ENCODE results near the gene LTBP1.
"Not testable (repeated sequence)": the region's sequence is repeated elsewhere in the genome, so short reads cannot be mapped to it uniquely, and the experiment has no call there.

The LTBP1 gene

DNA sequence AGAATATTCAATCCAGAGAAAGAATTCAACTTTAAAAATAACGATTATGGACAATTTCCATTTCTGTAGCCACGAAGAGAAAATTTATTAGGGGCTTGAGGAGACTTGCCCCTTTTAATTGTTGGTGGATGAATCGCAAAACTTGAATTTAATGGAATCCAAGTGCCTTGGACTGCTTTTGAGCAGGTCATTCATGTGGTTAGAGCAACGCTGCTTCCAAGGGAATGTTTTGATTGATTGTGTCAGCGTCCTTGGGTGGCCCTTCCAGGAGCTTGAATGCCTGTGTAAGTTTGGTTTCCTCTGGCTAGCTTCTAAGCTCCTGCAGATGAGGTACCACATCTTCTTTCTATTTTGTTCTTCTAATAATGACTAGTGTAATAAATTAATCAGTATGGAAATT is 213.4 kb downstream of the LTBP1 start:
- no peak for DNase-seq

DNA sequence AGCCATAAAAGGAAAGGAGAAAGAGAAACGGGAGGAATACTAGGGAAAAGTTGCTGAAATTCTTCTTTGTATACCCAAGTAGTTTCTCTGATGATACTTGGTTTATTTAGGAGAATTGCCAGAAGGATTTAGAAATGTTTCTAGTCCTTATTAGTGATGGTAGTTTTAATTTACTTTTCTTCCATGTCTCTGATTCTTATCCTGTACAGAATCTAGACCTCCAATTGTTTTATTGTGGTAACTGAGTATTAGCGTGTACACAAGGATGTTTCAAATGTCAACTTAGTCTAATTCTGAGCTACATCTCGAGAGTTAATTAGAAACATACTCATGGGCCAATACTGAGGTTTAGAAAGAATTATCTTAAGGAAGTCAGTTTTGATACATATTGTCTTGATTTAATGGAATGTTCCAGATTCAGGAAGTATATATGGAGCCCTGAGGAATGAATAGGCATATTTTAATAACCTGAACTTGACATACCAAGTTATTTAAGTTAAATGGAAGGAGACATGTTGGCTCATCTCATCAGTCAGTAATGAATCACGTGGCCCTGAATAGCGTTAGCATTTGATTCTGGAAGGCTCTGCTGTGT is 219.6 kb downstream of the LTBP1 start:
- no peak for DNase-seq

DNA sequence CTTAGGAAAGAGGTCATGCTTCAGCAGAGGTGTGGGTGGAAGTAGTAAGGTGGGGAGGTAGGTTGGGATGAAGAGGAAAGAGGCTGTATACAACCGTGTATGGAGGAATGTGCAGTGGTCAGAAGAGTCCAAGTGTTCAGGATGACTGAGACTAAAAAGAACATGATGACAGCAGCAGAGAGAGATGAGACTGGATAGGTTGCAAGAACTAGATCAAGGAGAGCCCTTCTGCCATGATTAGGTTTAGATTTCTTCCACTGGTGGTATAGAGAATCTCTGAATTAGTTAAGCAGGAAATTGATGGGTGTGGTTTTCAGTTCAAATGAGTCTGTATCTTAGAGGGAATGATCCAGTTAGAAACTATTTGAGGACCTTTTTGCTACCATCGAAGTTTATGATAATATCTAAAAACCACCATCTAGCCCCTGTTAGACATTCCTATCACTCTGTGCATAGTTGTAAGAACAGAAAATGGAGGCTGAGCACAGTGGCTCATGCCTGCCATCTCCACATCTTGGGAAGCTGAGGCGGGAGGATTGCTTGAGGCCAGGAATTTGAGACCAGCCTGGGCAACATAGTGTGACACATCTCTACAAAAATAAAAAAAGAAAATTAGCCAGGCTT is 221.0 kb downstream of the LTBP1 start:
- no peak for DNase-seq

DNA sequence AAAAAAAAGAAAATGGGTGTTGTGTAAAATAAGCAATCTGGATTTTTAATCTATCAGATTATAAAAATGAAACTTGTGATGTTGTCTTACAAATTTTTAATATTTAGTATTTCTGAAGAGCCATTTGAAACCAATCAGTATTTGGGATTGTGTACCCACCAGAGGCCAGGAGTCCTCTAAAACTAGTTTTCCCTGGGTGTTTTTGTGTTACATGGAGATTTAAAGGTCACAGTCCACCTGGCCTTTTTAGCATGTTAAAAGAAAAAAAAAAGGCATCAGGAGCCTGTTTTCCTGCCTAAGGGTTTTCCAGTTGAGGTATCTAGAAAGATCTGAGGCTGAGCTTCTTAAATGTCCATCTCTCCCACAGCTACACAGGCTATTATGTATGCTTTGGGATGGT is 221.7 kb downstream of the LTBP1 start:
- DNase-seq, result no peak

DNA sequence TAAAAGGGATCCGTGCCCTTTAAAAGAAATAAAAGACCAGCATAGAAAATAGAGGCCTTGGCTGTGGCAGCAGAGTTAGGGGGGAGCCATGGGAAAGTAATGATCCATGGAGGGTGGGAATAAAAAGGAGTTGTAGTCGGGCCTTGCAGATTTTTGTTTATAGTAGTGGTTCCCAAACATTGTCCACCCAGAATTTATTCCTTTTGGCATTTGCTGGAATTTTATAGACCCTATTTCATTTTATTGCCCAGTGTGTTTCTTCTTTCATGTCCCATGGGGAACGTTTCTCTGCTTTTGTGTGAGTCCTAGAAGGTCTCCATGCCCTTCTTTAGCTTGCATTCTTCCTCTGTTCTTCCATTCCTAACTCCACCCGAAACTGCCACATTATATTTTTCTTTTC is 222.2 kb downstream of the LTBP1 start:
- DNase-seq, result no peak

DNA sequence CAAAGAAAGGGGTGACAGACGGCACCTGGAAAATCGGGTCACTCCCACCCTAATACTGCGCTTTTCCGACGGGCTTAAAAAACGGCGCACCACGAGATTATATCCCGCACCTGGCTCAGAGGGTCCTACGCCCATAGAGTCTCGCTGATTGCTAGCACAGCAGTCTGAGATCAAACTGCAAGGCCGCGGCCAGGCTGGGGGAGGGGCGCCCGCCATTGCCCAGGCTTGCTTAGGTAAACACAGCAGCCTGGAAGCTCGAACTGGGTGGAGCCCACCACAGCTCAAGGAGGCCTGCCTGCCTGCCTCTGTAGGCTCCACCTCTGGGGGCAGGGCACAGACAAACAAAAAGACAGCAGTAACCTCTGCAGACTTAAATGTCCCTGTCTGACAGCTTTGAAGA is 223.5 kb downstream of the LTBP1 start:
- not testable (repeated sequence) for DNase-seq

DNA sequence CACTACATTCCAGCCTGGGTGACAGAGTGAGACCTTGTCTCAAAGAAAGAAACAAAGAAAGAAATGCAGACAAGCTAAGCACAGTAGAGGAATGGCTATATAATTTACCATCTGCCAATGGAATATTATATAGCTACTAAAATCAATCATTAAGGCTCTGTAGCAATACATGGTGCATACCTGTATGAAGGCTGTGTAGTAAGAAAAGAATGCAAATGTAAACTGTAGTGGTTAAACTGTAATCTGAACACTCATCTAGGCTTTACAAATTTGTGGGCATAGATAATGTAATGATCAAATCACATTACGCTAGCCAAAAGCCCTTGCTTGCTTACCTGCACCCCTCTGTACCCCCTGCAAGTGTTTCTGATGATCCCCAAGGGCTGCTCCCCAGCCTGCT is 230.9 kb downstream of the LTBP1 start:
- DNase-seq, result no peak

DNA sequence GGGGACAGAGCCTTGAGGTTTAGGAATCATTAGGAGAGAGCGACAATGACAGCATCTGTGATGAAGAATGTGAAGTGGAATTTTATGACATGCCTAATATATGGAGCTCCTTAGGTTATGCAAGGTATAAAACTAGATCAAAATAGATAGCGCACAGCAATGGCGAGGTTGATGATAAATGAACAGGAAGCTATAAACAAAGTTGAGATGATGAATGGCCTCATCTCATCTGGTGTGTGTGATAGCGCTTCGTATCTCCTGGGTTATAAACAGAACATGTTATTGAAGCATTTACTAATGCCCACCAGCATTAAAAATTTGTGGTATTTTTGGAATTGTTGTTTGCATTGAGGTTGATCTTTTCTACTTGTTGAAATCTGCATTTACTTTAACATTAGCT is 231.5 kb downstream of the LTBP1 start:
- DNase-seq, result no peak

DNA sequence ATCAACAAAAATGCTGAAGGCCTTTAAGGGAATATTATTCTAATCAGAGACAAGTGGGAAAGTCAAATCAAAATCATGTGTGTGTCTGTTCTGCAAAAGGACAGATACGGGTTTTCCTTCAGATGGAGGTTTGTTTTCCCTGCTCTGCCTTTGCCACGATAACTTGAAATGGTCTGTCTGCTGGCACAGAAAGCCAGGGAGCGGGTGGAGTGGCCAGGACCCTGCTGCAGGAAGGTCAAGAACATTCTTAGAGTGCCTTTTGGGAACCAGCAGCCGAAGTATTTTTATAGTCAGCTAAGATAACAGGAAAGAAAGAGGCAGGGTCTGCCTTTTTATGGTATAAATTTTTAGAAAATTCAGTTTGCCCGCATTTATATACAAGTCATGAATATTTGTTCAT is 234.2 kb downstream of the LTBP1 start:
- DNase-seq, result no peak

DNA sequence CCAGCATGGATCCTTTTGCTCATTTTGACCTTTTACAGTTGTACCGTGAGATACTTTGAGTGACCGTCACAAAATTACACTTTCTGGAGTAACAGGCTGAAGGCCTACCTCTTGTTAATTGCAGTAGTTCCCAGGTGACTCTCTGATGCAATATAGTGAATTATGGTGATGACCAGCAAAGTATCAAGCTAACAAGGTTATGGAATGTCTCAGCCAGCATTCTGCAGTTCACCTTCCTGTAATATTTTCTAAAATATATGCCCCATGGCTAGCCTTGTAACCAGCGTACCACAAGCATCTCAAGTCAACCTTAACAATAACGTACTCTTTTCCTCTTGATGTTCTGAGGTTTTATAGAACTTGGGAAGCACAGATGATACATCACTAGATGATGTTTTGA is 234.7 kb downstream of the LTBP1 start:
- DNase-seq, result no peak

DNA sequence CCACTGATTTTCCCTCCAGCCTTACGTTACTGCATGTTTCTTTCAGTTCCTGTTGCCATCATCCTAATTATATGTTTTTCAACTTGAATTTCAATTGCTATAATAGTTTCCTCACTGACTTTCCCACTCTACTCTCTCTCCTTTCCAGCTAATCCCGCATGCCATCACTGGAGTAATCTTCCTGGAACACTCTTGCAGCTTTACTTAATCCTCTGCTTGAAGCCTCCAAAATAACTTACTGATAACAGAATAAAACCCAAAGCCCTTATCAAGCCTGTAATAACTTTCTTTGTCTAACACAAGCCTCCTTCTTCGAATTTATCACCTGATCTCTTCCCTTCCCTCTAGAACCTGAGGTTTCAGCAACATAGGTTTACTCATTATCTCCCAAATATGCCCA is 237.3 kb downstream of the LTBP1 start:
- DNase-seq, result no peak

DNA sequence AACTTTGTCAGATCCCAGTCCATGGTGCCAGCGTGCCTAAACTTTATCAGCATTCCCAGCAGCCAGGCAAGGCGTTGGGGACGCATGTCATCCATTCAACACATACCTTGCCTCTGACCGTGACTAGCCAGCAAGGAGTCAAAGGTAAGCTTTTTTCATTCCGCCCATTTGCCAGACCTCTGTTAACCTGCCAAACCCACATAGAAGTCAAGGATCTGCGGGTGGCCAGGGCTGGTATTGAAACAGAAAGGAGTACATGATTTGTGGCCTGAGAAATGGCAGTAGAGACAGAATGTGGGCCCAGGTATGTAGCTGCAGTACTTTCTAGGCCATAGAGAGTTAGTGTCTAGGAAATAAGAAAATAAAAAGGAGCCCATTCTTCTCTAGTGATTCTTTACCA is 240.2 kb downstream of the LTBP1 start:
- no peak for DNase-seq

DNA sequence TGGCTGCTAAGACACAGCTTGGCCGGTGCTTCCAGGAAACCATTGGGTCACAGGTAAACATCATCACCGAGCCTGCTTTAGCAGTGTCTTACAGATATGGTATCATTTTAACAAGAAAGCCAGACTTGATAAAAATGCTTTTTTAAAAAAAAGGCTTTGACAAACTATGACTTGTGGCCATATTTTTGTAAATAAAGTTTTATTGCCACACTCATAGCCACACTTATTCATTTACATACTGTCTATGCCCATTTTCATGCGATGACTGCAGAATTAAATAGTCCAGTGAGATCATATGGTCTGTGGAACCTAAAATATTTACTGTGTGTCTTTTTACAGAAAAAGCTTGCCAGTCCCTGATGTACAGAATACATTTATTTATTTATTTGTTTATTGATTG is 242.0 kb downstream of the LTBP1 start:
- DNase-seq, result no peak

DNA sequence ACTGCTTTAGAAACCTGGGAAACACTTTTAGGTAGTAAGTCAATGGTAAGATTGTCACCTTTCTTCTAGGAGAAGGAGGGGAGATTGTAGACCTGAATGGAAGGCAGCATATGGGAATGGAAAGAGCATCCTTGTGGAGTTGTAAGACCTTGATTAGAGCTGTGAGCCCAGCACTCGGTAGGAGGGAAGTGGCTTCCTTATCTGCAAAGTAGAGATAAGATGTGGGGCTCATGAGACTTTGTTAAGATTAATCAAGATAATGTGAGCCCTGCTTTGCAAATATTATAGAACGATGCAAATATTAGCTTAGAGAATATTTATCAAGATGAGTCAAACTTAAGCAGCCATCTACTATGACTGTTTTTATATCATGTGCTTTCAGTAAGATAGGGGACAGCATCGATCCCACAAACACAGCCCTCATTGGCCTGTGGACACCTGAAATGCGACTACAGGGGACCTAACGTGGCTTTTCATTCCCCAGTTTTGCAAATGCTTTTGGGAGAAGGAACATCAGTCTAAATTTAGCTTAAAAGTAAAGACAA is 243.7 kb downstream of the LTBP1 start:
- DNase-seq, result no peak

DNA sequence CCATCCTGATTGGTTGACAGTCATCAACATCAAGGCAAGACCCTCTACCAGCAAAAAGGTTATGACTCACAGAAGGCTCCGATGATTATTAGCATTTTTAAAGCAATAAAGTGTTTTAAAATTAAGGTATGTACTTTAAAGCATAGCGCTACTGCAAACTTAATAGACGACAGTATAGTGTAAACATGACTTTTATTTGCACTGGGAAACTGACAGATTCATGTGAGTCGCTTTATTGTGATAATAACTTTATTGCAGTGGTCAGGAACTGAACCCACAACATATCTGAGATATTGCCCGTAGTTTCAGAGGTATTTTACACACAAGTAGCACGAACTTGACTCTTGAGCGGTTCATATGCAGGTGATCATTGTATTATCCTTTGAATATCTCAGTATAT is 249.1 kb downstream of the LTBP1 start:
- no peak for DNase-seq

DNA sequence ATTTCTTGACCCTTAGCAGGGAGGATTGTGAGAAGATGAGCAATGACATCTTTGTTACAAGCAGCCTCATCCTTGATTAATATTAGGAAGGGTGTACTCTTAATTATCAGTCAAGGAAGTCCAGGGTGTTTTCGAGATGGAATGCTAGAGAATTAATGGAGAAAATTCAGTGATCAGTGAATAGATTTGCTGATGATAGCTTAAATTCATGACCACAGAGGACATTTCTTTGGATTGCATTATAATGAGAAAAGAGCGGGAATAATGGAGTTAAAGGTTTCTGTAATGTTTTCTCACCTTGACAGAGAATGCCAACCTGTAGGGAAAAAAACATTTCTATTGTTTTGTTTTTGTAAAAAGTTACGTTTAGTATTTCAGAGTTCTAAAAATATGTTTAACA is 249.9 kb downstream of the LTBP1 start:
- DNase-seq, result no peak

DNA sequence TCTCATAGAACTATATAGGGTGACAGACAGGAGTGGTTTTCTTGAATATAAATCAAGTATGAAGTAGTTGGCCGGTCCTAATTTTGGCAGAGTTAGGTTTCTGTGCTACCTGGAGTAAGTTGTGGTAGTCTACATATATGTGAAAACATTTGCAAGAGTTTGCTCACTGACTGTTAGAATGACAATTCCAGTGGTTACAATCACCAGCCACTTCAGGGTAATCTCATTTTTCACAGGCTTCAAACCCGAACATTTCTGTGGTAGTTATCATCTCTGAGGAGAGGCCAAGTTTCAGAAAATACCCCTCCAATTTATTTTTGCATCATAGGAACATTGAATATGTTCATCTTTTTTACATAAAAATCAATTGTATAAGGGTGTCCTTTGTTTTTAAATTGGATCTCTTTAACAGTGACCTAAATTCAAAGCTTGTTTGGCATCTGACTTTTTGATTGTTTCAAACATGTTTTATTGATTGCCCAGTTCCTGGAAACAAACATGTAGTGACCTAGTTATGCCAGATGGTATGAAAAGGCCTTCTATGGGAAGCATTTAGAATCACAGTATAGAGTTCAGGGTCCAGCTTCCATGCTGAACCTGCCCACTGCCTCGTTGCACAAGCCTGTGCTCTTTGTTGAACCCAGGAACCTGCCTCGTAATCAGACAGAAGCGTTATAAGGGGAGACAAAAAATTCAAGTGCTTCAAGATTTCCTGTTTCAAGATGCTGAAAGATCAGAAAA is 250.6 kb downstream of the LTBP1 start:
- no peak for DNase-seq

DNA sequence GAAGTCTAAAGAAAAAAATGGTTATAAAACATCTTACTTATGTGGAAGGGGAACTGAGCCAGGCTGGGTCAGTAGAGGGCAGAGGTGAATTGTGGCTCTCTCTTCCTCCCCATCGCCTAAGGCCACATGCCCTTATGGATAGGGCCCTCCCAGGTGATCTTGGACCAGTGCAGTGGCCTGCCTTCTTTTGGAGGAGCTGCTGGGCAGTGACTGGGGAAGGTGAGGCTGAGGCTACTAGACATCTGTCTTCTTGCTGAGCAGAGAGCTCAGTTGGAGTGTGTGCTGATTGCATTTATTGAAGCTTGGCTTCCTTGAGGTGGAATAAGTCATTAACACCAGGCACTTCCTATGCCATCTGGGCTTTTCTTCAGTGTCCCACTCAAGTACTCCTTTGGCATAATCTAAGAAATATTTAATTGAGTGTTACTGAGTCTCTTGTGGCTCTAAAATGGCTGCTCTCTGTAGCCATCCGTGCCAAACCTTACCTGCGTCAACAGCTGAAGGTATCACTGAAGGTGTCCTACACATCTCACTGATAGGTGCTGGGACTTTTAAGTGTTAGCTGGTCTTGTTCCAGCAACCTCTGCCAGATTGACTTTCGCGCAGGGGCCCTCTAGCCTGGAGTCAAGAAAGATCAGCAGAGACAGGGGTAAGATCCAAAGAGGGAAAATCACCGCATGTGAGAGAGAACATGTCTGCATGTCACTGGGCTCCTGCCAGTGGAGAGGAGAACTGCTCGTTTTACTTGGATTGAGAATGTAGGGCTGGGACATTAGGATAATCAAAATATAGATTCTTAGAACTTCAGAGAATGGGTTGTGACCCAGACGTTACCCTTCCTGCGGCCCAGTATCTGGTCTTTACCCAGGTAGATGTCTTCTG is 256.1 kb downstream of the LTBP1 start:
- no peak for DNase-seq

DNA sequence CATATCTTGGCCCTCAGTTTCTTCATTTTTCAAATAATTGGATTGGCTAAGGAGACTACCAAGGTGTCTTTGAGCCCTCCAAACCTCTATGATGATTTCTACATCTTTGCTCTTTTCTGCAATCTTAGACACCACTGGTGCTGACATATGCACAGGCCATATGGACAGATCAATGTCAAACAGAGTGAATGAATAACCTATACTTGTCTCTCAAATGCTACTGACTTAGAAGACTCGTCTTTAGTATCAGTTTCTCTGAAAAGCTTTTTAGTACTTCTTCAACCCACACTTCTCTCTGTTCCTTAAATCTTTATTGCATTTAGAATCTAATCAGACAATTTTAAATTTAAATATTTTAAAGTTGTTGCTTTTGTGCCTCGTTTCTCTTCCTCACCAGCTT is 258.2 kb downstream of the LTBP1 start:
- no peak for DNase-seq

DNA sequence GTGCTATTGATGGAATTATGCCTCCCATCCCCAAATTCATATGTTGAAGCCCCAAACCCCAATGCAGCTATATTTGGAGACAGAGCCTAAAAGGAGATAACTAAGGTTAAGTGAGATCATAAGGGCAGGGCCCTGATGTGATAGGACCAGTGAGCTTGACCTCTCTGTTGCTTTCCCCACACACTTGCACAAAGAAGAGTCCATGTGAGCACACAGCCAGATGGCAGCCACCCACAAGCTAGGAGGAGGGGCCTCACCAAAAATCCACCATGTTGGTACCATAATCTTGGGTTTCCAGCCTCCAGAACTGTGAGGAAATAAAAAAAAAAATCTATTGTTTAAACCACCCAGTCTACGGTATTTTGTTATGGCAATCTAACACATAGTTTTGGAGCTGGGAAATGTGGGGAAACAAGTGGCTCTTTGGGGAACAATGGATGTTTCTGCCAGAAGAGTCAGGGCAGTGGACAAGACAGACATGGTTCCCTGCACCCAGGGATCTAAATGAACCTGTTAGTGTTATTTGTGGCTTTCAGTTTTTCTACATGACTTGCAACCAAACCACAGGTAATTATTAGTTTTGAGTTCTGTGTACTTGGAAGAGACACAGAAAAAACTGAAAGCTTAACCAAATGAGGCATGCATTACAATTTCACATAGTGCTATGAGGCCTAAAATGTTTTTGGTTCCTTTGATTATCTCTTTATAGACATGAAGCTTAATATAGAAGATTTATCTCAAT is 259.1 kb downstream of the LTBP1 start:
- no peak for DNase-seq

DNA sequence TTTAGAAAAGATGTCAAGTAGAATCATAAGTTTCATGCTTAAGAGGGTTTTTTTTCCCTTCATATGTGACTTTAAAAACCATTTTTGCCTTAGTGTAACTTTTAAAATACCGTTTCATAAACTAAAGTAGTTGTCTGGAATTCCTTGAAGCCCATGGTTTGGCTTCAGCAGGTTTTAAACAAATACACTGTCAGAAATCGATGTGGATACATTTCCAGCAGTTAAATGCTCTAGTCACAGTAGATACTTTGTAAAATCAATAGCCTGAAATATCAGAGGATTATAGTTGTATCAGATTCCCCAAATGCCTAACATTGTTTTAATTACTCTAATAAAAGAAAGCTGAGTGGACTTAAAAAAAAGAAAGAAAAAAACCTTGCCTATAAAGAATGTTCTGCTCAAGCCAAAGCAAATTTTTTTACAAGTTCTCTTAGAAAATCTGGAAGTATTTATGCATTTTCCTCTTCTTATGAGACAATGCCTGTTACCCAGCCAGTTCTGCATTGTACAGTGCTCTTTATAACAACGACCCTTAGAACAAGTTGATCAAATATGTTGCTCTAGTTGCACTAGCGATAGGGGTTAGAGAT is 260.5 kb downstream of the LTBP1 start:
- no peak for DNase-seq

DNA sequence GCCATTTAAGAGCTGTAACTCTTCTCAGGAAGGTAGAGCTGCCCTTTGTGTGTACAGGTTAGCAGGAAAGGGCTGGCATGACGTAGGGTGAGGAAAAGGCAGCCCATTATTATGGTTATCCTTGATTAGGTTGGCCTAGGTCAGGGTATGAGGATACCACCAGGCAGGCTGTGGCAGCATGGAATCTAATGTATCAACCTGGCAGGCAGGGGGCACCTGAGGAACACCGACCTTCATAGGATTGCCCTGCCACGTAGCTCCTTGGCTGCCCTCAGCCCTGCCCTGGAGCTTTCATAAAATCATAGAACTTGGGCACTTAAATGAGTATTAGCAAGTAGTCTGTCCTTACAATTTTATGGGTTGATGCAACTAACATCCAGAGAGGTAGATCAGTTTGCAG is 261.6 kb downstream of the LTBP1 start:
- no peak for DNase-seq
